ENCODE measurements around the gene CD2BP2.
A peak's percentile ranks its signal among the peaks of the same experiment; 100 is the strongest.

CD2BP2 gene

DNA sequence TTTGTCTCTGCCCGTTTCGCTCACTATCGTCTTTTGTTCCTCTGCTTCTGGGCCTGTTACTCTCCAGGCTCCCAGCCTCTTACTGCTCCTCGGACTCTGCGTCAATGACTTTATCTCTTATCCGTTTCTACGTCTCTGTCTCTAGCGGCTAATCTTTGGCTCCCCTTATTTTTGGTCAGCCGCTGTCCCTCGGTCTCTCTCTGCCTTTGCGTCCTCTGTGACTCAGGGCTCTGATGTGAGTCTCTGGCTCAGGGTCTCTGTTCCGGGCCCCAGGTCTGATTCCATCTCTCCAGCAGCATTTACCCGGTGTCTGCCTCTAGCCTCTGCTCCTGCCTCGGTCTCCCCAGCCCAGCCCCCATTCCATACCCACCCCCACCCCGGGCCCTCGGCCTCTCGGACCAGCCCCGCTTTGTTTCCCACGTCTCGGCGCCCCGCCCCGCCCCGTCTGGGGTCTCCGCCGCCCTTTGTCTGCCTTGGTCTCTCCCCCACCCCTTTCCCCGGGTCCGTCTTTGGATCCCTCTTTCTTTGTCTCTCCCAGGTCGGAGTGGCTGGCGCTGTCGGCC lies 39.6 kb upstream of the CD2BP2 start:
- H3K4me1 ChIP-seq (ENCODE audit: control insufficient read depth in 1 of 2, insufficient read depth in 1 of 2, low read depth in 1 of 2, low read length in 1 of 2), result peaks cover 12 to 43% of the 10 kb centered on the region in 2 experiments
- H3K27me3 ChIP-seq, result peaks cover 25% of the 10 kb centered on the region
- H3K27ac ChIP-seq, result peak overlapping the region; percentile 41
- H3K9me3 ChIP-seq, result no peaks in the 10 kb centered on the region
- no peak for TF ChIP-seq CTCF (IDR thresholded peaks at IDR 0.05)
- H3K4me3 ChIP-seq (ENCODE audit: low read depth in 1 of 2, low read length in 1 of 2), result peak overlapping the region; percentile 63 to 70
- H3K36me3 ChIP-seq, result no peaks in the 10 kb centered on the region

DNA sequence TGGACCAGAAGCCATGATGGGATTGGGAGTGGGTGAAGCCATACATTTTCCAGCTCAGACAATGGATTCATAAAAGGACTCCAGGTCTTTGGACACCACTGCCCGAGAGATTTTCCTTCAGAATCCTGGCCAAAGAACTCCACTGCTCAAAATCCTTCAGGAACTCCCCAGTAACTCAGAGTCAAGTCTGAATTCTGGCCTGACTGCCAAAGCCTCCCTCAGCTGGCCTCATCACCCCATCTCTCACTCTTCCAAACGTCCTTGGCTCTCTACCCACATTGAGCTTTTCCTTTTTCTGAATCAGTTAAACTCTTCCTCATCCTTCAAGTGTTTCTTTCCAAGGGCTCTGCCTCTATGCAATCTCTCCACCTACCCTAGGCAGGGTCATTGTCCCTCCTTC lies 28.4 kb upstream of the CD2BP2 start:
- TF ChIP-seq CTCF (IDR thresholded peaks at IDR 0.05), result no peak
- Histone ChIP-seq H3K4me3 (ENCODE audit: low read depth in 1 of 2, low read length in 1 of 2) (no peak overlapping the region), H3K9me3 (no peaks in the 10 kb centered on the region), H3K27me3 (peaks cover 7% of the 10 kb centered on the region), H3K4me1 (ENCODE audit: control insufficient read depth in 1 of 2, insufficient read depth in 1 of 2, low read depth in 1 of 2, low read length in 1 of 2) (peaks cover 17 to 18% of the 10 kb centered on the region in 2 experiments), H3K27ac (no peak overlapping the region), H3K36me3 (no peaks in the 10 kb centered on the region)

DNA sequence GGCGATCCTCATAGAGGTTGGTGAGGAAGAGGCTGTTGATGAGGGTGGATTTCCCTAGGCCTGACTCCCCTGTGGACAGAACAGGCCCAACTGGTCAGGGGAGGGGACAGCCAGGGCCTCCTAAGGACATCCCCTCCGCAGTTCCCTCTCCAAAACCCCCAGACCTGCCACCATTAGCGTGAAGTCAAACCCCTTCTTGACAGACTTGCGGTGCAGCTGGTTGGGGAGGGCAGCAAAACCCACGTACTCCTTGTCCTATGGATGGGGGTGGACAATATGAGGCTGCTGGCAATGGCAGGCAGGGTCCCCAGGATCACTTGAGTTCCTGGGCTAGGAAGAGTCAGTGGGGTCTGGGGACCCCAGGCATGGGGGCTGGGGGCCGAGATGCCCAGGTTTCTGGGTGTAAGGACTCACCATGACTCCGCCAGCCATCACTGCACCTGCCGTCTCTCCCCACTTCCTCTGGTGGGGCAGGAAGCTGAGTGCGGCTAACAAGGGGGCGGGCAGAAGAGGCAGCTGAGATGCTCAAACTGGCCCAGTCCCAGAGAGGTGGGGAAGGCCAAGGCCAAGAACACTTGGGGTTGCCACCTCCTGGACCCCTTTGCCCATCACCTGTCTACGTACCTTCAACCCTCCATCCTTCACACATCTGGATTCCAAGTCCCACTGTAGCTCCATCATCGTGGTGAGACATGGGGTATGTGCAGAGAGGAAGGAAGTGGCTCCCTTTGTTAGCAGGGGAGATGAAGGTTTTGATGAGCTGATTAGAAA lies 27.2 kb upstream of the CD2BP2 start, which contains the start of gene SEPTIN1:
SEPTIN1 (minus strand) TSS at position 451 of the 771 bp plus-strand sequence; CDS start at position 432, 19 bp downstream.
- H3K4me3 ChIP-seq (ENCODE audit: low read depth in 1 of 2, low read length in 1 of 2), result no peak within 1 kb of the TSS
- no peaks in the 10 kb centered on the region for H3K9me3 ChIP-seq
- no peak for TF ChIP-seq CTCF (IDR thresholded peaks at IDR 0.05)
- H3K27ac ChIP-seq, result no peak within 1 kb of the TSS
- H3K36me3 ChIP-seq, result no peaks in the 10 kb centered on the region
- peaks cover 7% of the 10 kb centered on the region for H3K27me3 ChIP-seq
- H3K4me1 ChIP-seq (ENCODE audit: control insufficient read depth in 1 of 2, insufficient read depth in 1 of 2, low read depth in 1 of 2, low read length in 1 of 2), result peaks cover 23 to 29% of the 10 kb centered on the region in 2 experiments

DNA sequence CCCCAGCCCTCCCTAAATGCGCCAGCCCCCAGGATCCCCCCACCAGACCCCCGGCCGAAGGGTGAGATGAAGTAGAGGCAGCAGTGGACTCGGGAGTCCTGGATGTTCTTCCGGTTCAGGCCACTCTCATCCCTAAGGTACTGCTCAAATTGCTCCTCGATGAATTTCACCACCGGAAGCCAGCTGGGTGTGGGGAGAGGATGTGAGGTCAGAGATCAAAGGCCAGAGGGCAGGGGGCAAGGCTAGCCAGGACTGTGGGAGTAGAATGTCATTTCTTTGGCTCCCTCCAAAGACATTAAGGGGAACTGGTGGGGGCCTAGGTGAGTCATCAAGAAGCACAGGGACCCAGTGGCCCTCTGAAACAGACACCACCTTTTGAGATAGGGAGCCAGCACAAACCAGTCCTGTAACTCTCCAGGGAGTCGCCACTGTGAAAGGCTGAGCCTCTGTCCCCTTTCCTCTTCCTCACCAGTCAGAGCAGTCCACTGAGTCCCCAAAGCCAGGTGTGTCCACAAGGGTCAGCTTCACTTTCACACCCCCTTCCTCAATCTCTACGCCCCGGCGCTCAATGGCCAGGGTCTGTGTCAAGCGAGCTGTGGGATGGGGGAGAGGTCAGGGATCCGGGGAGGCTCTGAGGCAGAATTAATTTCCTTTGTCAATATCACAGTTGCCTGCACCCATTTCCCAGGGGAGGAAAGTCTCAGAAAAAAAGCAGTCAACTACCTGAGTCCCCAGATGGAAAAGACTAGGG lies 26.4 kb upstream of the CD2BP2 start:
- TF ChIP-seq CTCF (IDR thresholded peaks at IDR 0.05), result no peak
- Histone ChIP-seq H3K4me3 (ENCODE audit: low read depth in 1 of 2, low read length in 1 of 2) (no peak overlapping the region), H3K4me1 (ENCODE audit: control insufficient read depth in 1 of 2, insufficient read depth in 1 of 2, low read depth in 1 of 2, low read length in 1 of 2) (peaks cover 28 to 37% of the 10 kb centered on the region in 2 experiments), H3K27me3 (peaks cover 7% of the 10 kb centered on the region), H3K36me3 (no peaks in the 10 kb centered on the region), H3K9me3 (no peaks in the 10 kb centered on the region), H3K27ac (no peak overlapping the region)

GRCh38 chr16:30380803-30381208 lies 25.7 kb upstream of the CD2BP2 start:
- Histone ChIP-seq H3K27me3 (peaks cover 7% of the 10 kb centered on the region), H3K36me3 (no peaks in the 10 kb centered on the region), H3K9me3 (no peaks in the 10 kb centered on the region), H3K4me1 (ENCODE audit: control insufficient read depth in 1 of 2, insufficient read depth in 1 of 2, low read depth in 1 of 2, low read length in 1 of 2) (peaks cover 28 to 37% of the 10 kb centered on the region in 2 experiments), H3K4me3 (ENCODE audit: low read depth in 1 of 2, low read length in 1 of 2) (no peak overlapping the region), H3K27ac (no peak overlapping the region)
- TF ChIP-seq CTCF (IDR thresholded peaks at IDR 0.05), result no peak

Measured in neutrophil (primary cell).